SKM-1 (cell line): ENCODE results near the gene RHBDD3.

ENCODE experiments used
- DNase-seq: peaks from one replicate; lab custom pipeline; 2025; ENCODE audit not compliant: unreplicated experiment; lab: John Stamatoyannopoulos, UW

The RHBDD3 gene

DNA sequence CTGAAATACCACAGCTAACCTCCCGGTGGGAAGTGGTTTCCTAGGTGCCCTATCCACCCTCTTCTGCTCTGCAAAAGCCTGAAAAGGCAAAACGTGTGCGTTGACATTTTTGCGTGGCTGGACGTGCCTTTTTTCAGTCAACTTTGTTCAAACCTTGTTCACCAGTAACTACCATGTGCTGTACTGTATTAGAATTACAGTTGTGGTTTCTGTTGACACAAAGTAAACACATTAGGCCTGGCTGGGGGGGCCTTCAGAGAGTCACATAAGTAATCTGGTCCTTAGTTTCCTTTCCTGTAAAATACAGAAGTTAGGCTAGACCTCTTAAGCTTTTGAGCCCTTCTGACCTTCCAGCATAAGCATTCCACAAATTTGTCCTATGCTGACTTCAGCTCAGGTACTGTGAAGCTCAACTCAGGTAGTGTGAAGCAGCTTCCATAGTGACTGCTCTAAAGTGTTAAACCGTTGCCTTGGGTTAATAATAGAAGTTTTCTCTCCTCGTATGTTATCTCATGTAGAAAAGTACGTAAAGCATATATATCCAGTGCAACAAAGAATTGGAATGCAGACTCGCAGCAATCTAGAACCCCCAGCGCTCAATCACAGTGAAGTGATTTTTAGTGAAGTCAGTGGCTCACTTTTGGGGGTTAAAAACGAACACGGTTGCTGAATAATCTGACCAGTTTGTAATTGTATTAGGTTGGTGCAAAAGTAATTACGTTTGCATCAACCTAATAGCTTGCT lies 2.1 kb upstream of the RHBDD3 start:
- no peak for DNase-seq

DNA sequence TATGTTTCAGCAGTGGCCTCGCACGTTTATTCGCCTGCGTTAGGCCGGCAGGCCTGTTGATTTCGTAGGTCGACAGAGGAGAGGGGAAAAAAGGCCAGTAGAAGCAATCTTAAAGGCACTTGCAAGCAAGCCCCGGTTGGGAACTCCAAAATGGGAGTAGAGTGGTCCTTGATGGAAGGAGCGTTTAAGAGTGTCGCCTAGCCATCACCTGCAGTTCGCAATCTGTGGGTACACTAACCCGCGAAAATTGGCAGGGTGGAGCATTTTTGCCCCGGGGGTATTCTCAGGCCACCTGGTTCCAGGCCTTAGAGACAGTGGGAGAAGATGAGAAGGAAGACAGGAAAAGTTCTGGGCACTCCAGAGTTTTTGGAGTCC lies 1.4 kb upstream of the RHBDD3 start:
- no peak for DNase-seq

DNA sequence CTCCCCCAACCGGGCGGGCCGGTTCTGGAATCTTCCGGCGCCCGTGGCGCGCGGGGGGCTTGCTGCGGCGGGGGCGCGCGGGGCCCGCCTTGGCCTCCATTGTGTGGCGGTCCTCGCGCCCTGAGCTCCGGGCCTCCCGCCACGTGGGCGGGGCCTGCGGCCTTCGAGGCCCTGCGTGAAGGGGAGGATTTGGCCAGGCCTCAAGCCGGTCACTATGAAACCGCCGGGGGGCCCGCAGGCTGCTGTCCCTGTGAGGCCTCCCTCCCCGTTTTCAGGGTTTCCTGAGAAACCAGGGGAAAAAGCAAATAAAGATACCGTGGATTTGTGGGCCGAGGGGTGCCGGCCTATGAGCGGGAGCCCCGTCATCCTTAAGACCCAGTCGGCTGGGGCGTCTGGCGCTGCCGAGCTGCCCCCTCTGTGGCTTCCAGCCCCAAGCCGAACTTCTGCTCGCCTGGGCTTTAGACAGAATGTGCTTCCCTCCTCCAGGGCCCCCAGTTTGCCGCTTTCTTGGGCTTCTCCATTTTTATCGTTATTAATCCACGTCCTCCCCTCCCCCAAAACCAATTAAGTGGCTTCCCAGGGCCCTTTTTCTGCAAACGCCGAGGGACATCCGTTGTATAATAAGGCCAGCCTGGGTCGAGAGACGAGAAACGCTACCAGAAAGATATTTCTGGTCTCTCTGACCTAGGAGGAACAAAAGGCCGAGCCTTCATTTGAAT lies 889 bp upstream of the RHBDD3 start:
- DNase-seq = no peak

DNA sequence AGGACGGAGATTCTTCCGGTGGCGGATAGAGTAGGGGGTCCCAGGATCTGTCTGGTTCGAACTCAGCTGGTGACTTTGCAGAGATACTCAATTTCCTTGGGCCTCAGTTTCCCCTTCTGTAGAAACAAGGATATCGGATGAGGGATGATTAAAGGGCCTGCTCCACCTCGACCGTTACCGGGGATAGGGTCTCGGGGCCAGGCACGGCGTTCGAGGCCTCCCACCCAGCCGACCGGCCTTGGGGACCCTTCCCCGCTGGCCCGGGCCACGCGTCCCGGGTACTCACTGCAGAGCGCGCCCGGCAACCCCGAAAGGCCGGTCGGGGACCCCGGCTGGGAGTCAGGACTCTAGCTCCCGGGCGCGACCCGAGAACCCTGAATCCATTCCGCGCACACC lies 321 bp downstream of the RHBDD3 start:
- no peak for DNase-seq

DNA sequence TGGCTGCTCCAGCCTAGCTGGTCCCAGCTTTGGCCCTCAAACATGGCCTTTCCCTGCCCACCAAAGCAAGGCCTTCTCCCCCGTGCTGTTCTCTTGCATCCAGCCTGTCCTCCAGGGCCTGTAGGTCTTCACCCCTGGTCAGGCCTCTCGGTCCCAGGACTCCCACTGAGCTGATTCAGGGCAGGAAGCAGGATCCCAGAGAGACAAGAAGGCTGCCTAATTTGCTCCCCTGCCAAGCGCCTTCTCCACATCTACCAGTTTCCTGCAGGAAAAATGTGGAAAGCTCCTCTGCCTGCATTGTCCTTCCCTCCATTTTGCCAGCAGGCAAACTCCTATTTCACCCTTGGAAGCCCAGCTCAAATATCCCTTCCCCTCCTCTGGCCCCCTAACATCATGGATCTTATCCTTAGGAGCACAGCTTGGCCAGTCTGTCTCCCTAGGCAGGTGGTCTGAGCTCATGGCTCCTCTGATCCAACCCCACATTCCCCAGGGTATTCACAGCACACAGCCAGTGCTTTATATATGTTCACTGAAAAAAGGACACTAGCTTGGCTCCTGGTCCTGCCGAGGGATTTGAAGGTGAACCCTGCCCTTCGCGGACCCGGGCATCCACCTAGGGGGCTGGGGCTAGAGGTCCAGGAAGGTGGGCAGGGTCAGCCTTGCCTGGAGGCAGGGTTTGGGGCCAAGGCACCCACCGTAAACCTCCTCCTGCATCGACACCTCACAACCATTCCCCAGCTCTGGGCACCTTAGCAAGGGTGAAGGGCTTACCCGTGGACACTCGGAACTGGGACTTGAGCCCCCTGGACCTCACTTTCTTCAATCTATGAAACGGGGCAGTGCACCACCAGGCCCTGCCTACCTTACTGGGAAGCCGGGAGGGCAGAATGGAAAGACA lies 968 bp downstream of the RHBDD3 start:
- DNase-seq = no peak

DNA sequence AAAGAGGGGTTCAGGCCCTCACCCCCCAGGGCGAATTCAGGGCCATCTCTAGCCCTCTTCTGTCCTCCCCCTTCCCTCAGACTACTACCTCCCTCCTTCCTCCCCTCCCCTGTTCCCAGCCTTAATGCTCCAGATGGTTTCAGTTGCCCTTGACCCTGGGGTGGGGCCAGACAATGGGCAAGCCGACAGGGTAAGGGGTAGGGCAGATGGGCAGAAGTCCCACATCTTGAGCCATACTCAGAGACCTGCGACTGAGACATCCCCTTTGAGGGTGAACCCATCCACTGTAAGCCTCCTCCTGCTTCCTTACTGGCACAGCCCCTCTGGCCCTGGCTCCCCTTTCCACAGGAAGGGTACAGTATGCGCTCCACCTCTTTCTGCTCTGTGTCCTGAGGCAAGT lies 1.9 kb downstream of the RHBDD3 start:
- DNase-seq = no peak

DNA sequence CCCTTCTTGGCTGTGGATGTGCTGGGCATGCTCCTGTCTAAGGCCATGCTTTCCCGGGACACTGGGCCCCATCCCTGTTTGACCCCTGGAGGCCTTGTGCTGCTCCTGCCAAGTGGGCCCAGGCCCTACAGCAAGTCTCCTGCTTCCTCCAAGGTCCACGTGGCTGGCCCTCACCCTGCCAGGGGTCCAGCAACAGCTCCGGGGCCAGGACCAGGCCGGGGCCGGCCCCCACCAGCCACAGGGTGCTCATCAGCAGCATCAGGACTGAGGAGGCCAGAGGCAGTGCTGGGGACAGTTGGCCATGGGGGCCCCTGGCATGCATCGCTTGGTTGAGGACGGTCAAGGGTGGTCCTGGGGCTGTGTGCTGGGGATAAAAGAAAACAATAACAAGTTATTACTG lies 2.5 kb downstream of the RHBDD3 start:
- DNase-seq = no peak

DNA sequence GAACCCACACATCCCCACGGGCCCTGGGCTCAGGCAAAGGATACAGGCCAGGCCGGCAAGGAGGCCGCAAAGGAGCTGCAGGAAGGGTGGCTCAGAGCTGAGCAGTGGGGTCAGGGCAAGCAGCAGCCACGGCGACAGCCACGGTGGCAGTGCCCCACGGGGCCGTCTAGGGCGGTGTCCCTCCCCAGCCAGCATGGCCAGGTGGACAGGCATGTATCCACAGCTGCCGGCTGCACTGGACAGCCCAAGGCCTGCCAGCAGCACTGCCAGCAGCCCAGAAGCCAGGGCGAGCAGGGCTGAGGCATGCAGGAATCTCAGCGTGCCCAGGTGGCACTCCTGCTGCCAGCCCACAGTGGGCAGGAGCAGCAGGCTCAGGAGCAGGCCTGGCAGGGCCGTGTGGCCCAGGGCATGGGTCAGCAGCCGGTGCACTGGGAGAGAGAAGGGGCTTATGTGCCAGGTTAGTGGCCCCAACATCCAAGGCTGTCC lies 3.9 kb downstream of the RHBDD3 start:
- DNase-seq = no peak

DNA sequence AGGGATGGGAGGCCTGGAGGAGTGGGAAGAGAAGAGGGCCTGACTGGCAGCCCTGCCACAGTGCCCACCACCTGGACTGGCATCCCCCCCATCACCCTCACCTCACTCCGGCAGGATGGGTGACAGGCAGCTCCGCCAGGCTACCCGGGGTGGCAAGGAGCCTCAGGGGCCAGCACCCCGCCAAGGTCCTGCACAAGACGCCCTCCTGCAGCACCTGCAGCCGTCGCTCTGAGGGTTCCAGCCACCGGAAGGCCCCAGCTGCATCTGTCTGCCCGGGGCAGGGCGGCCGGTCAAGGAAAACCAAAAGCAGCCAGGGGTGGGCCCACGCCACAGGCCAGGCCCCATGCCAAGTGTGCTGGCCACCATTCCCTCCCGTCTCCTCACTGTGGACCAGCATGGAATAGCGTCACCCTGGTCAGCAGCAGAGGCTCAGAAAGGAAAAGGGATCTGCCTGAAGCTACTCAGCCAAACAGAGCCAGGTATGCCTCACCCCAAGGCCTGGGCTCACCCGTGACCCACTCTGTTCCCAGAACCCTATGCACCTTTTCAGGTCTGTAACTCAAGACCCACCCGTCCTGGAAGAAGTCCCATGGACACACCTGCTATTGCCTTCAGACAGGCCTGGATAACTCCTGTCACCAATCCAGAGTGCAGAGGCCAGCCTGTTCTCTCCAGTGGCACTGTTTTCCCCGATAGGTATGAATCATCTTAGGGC lies 7.0 kb downstream of the RHBDD3 start:
- no peak for DNase-seq

DNA sequence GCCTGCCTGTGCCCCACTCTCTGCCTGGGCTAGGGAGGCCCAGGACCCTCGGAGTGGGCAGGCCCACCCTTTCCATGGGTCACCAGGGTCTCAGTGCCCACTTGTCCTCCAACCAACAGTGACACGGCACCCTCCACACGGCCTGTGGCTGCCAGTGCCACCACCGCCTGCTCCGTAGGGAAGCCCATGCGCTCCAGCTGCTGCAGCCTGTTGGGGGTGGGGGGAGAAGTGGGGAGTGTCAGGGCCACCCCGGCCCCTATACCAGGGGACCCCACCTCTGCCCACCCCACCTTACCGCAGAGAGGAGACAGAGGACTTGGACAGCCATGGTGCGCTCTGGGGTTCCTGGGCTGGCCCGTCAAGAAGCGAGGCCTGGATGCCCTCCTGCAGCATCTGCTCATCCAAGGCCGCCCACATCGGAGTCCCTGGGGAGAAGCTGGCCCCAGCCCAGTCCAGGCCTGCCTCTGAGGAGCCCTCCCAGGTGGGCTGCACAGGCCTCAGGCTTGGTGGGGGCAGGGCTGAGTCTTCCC lies 7.7 kb downstream of the RHBDD3 start:
- no peak for DNase-seq

DNA sequence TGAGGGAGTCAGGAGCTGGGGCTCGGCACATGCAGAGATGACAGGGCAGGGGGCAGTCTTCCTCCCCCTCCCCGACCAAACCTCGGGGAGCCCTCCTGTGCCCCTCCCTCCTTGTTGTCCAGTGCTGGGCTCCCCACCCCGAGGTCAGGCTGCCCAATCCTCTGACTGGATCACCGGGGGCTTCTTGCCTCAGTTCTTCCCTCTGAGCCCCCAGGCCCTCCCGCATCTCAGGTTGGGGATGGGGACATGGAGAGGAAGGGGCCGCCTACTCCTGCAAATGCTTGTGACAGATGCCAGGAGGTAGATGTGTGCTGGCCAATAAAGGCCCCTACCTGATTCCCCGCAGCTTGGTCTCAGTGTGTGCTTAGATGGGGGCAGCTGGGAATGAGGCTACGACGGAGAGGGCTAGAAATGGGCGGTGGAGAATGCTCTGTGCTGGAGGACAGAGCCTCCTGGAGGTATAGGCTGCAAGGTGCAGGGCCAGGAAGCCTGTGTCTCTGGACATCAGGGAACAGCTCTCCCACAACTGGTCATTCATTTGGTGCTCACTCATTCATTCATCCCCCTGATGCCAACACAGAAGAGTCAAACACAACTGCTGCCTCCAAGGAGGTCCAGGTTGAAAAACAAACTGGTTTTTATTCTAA lies 8.4 kb downstream of the RHBDD3 start:
- DNase-seq = no peak

DNA sequence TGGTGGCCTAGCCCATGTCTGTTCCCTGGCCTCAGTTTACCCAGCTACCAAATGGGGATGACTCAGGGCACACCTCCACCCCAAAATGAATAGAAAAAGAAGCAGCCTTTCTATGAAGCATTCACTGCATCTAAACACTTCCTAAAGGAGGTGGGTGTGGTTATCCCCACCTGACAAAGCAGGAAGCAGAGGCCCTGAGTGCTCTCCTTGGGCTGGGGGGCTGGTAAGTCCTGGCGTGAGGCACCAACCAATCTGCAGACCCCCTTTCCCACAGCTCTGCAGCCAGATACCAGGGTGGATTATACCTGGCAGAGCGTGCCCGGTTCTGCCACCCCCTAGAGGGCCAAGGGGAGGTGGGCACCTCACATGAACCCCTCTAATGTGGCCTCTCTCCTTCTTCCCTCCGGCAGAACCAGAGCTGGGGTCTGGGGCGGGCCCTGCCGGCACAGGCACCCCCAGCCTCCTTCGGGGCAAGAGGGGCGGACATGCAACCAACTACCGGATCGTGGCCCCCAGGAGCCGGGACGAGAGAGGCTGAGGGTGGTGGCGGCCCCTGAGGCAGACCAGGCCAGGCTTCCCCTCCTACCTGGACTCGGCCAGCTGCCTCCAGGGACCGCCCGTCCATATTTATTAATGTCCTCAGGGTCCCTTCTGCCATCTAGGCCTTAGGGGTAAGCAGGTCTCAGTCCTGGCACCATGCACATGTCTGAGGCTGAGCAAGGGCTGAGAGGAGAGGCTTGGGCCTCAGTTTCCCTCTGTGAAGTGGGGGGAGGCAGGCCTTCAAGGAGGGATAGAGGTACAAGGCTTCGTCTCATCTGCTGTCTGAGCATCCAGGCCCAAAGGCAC lies 9.2 kb downstream of the RHBDD3 start:
- DNase-seq = no peak

DNA sequence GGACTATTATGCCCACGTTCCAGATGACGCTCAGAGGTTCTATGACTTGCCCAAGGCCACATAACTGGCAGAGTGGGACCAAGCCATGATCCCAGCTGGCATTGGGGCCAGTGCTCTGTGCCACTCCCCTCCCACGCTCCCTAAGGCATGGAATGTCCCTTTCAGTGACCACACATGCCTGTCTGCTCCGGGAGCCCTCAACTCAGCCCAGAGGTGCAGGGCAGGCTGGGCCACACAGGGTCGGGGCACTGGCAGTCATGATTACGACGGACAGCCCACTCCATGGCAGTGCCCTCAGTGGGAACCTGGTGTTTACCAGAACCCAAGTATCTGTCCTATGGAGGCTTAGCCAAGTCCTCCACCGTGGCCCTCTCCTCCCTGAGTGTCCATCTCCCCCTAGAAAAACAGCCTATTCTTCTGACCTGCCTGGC lies 10.0 kb downstream of the RHBDD3 start:
- DNase-seq = no peak

DNA sequence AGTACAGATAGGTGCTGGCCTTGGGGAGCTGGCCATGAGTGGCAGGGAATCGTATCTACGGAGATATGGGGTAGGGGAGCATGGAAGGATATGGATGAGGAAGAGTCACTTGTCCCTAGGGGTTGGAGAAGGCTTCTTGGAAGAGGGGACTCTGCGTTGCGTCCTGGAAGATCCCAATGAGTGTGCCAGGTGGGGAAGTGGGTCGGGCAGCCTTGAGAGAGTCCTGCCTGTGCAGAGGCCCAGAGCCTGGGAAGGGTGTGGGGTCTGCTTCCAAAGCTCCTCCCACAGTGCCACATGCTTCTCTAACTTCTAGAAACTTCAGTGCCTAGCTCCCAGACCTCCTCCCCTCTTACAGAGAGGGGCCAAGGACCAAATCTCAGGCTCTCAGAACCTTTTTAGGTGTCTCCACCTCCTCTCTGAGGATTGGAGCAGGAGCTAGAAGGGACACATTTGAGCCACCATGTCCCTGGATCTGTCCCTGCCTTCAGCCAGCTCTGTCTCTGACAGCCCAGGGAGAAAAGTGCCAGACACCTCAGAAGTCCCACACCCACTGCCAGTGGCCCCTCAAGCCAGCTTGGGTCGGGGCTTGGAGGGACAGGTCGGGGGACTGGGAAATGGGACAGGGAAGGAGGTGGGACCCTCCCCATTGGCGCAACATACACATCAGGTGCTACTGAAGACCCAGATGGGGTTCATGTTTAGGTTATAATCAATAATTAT lies 11.0 kb downstream of the RHBDD3 start:
- no peak for DNase-seq

DNA sequence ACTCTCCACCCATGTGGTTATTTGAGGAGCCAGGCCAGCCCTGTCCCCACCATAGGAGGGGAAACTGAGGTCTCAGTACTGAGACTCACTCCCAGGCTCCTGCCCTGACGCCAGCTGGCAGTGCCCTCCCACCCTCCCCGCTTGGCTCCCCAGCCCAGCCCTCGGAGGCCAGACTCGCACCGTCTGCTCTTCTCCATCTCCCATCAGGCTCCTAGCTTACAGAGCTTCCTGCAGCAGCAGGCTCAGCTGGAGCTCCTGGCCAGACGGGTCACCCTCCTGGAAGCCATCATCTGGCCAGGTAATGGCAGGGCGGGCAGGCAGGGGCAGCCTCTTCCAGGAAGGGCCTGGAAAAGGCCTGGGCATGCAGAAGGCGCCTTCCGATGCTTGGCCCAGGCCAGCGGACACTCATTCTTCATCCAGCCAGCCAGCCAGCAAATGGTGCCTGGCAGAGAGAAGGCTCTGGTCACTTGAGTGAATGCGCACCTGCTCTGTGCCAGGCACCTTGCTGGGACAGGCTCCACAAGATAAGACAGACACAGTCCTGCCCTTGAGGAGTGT lies 12.6 kb downstream of the RHBDD3 start:
- no peak for DNase-seq

DNA sequence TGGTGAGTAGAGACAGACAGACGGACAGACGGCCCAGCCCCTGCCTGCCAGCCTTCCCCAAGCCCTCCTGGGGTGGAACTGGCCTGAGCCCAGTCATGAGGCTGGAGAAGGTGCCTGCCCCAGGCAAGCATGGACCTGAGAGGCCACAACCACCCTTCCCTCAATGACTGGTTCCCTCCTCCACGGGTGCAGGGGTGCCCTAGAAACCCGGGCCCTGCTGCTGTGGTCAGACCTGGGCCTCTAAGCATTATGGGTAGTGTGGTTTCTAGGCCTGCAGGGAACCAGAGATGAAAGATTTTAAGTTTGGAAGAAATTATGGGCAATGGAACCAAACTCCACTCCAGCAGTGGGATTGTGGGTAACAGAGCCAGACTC lies 13.5 kb downstream of the RHBDD3 start:
- DNase-seq = no peak

DNA sequence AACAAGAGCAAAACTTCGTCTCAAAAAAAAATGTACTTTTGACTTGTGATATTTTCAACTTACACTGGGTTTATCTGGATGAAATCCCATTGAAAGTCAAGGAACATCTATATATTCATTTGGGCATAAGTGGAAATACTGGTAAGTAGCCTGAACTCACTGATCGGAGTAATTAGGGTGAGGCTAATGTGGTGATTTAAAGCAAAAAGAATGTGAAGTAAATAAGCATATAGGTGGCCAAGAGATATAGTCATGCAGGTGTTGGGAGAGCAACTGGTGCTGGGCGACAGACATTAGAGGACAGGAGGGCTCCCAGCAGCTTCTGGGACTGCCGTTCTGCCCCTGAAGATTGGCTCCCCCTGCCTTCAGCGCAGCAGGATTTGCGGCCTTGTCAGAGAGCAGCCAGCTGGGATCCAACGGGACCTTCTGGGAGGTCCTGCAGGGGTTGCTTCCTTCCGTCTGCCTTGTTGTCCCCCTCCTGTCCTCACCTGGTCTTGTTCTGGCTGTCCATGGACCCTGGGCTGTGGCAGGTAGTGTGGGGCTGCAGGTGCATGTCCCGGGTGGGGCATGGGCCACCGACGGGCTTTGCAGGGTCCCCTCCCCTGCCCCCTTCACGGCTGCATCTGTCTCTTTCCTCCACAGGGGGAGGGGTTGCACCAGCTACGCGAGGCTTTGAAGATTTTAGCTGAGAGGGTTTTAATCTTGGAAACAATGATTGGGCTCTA lies 14.1 kb downstream of the RHBDD3 start:
- DNase-seq = no peak
